T-helper 2 cell treated with Interferon-gamma antibody and Interleukin-4, amounts not matched to agents 5 μg/mL and 100 μg/mL, for 36 hours (primary cell): Measurements from ENCODE around the gene TAOK2.
A peak's percentile ranks its signal among the peaks of the same experiment; 100 is the strongest.
"Not testable (repeated sequence)": the region's sequence is repeated elsewhere in the genome, so short reads cannot be mapped to it uniquely, and the experiment has no call there.

Source experiments
- DNase-seq: peaks from one replicate; pipeline ENCODE4 v3.0.0; 2021; ENCODE audit warnings: low spot score
- H3K27ac Mint-ChIP-seq: one replicate; pipeline ENCODE4 v1.8.0; 2021; ENCODE audit warnings: mild to moderate bottlenecking, mixed read lengths
- H3K27me3 Mint-ChIP-seq: one replicate; pipeline ENCODE4 v1.8.0; 2021; ENCODE audit warnings: low read depth, mixed read lengths
- H3K36me3 Mint-ChIP-seq: one replicate; pipeline ENCODE4 v1.8.0; 2021; ENCODE audit warnings: low read depth, mixed read lengths
- H3K4me1 Mint-ChIP-seq: one replicate; pipeline ENCODE4 v1.8.0; 2021; ENCODE audit warnings: low read depth, mixed read lengths
- H3K4me3 Mint-ChIP-seq: one replicate; pipeline ENCODE4 v1.8.0; 2022; ENCODE audit warnings: mild to moderate bottlenecking, moderate library complexity, mixed read lengths
- H3K9me3 Mint-ChIP-seq: one replicate; pipeline ENCODE4 v1.8.0; 2021; ENCODE audit warnings: mixed read lengths

Gene TAOK2

GRCh38 chr16:29958756-29959155, 14.9 kb upstream of the TAOK2 start:
- peaks cover 5% of the 10 kb centered on the region for H3K27me3 Mint-ChIP-seq
- no peak overlapping the region for H3K27ac Mint-ChIP-seq
- no peaks in the 10 kb centered on the region for H3K9me3 Mint-ChIP-seq

GRCh38 chr16:29959293-29959692, 14.4 kb upstream of the TAOK2 start:
- peaks cover 5% of the 10 kb centered on the region for H3K27me3 Mint-ChIP-seq
- no peak overlapping the region for H3K27ac Mint-ChIP-seq
- H3K36me3 Mint-ChIP-seq: no peaks in the 10 kb centered on the region
- H3K4me1 Mint-ChIP-seq: peaks cover 16% of the 10 kb centered on the region
- DNase-seq: no peak
- H3K4me3 Mint-ChIP-seq: no peak overlapping the region
- H3K9me3 Mint-ChIP-seq: no peaks in the 10 kb centered on the region

More at GRCh38 chr16:29958756-29959155, 14.9 kb upstream of the TAOK2 start:
- no peak overlapping the region for H3K4me3 Mint-ChIP-seq
- H3K4me1 Mint-ChIP-seq: peaks cover 16% of the 10 kb centered on the region
- DNase-seq: no peak
- no peaks in the 10 kb centered on the region for H3K36me3 Mint-ChIP-seq

- H3K4me1 Mint-ChIP-seq: peaks cover 16% of the 10 kb centered on the region
- H3K36me3 Mint-ChIP-seq, H3K27ac Mint-ChIP-seq, H3K9me3 Mint-ChIP-seq, H3K27me3 Mint-ChIP-seq, DNase-seq, H3K4me3 Mint-ChIP-seq: not testable (repeated sequence)
Observed at GRCh38 chr16:29959821-29960220, 13.8 kb upstream of the TAOK2 start.

GRCh38 chr16:29961127-29961478, 12.6 kb upstream of the TAOK2 start:
- H3K36me3 Mint-ChIP-seq: peaks cover 6% of the 10 kb centered on the region
- no peaks in the 10 kb centered on the region for H3K9me3 Mint-ChIP-seq
- H3K27me3 Mint-ChIP-seq: no peaks in the 10 kb centered on the region
- H3K4me1 Mint-ChIP-seq: peaks cover 16% of the 10 kb centered on the region
- H3K27ac Mint-ChIP-seq: peak overlapping the region; percentile 81
- H3K4me3 Mint-ChIP-seq: peak overlapping the region; percentile 89
- no peak for DNase-seq

- peak within 1 kb of the TSS; percentile 90 for H3K4me3 Mint-ChIP-seq
- H3K9me3 Mint-ChIP-seq: no peaks in the 10 kb centered on the region
- H3K4me1 Mint-ChIP-seq: peaks cover 16% of the 10 kb centered on the region
- peaks cover 6% of the 10 kb centered on the region for H3K36me3 Mint-ChIP-seq
- peak; percentile 93 for DNase-seq
- no peaks in the 10 kb centered on the region for H3K27me3 Mint-ChIP-seq
- H3K27ac Mint-ChIP-seq: peak within 1 kb of the TSS; percentile 81
Observed at GRCh38 chr16:29961479-29962343, 12.0 kb upstream of the TAOK2 start, which contains the start of gene TMEM219. Gene TMEM219 (plus strand): TSS chr16:29962079. CDS start chr16:29963144, 1,065 bp downstream.

GRCh38 chr16:29962344-29962994, 11.2 kb upstream of the TAOK2 start:
- Mint-ChIP-seq H3K9me3 (no peaks in the 10 kb centered on the region), H3K4me1 (peaks cover 16% of the 10 kb centered on the region), H3K27me3 (no peaks in the 10 kb centered on the region), H3K4me3 (peak overlapping the region; percentile 90), H3K36me3 (peaks cover 6% of the 10 kb centered on the region), H3K27ac (peak overlapping the region; percentile 73)
- no peak for DNase-seq

GRCh38 chr16:29963021-29963743, 10.5 kb upstream of the TAOK2 start:
- peak overlapping the region; percentile 73 for H3K27ac Mint-ChIP-seq
- peaks cover 6% of the 10 kb centered on the region for H3K36me3 Mint-ChIP-seq
- DNase-seq: no peak
- peaks cover 16% of the 10 kb centered on the region for H3K4me1 Mint-ChIP-seq
- no peaks in the 10 kb centered on the region for H3K9me3 Mint-ChIP-seq
- no peaks in the 10 kb centered on the region for H3K27me3 Mint-ChIP-seq
- H3K4me3 Mint-ChIP-seq: peak overlapping the region; percentile 90

- Mint-ChIP-seq H3K27ac (no peak overlapping the region), H3K9me3 (peaks cover 6% of the 10 kb centered on the region)
Observed at GRCh38 chr16:29968205-29968604, 5.5 kb upstream of the TAOK2 start.

GRCh38 chr16:29971304-29971703, 2.4 kb upstream of the TAOK2 start:
- H3K9me3 Mint-ChIP-seq: peaks cover 9% of the 10 kb centered on the region
- H3K27ac Mint-ChIP-seq: no peak overlapping the region
- H3K4me1 Mint-ChIP-seq: peaks cover 24% of the 10 kb centered on the region
- no peaks in the 10 kb centered on the region for H3K27me3 Mint-ChIP-seq
- no peak for DNase-seq
- peaks cover 30% of the 10 kb centered on the region for H3K36me3 Mint-ChIP-seq
- H3K4me3 Mint-ChIP-seq: no peak overlapping the region

More at GRCh38 chr16:29968205-29968604, 5.5 kb upstream of the TAOK2 start:
- peaks cover 28% of the 10 kb centered on the region for H3K36me3 Mint-ChIP-seq
- peaks cover 7% of the 10 kb centered on the region for H3K4me1 Mint-ChIP-seq
- H3K4me3 Mint-ChIP-seq: no peak overlapping the region
- H3K27me3 Mint-ChIP-seq: no peaks in the 10 kb centered on the region
- DNase-seq: no peak

GRCh38 chr16:29972500-29972899, 1.2 kb upstream of the TAOK2 start:
- peak overlapping the region; percentile 81 for H3K27ac Mint-ChIP-seq
- H3K27me3 Mint-ChIP-seq: no peaks in the 10 kb centered on the region
- H3K9me3 Mint-ChIP-seq: peaks cover 9% of the 10 kb centered on the region
- H3K4me3 Mint-ChIP-seq: no peak overlapping the region
- H3K36me3 Mint-ChIP-seq: peaks cover 30% of the 10 kb centered on the region
- no peak for DNase-seq
- peaks cover 28% of the 10 kb centered on the region for H3K4me1 Mint-ChIP-seq

- DNase-seq: no peak
- H3K27ac Mint-ChIP-seq: peak overlapping the region; percentile 81
- peaks cover 28% of the 10 kb centered on the region for H3K4me1 Mint-ChIP-seq
- H3K36me3 Mint-ChIP-seq: peaks cover 30% of the 10 kb centered on the region
- peak overlapping the region; percentile 98 for H3K4me3 Mint-ChIP-seq
- H3K9me3 Mint-ChIP-seq: peaks cover 9% of the 10 kb centered on the region
- H3K27me3 Mint-ChIP-seq: no peaks in the 10 kb centered on the region
Observed at GRCh38 chr16:29972992-29973383, 680 bp upstream of the TAOK2 start.

- Mint-ChIP-seq H3K27me3 (no peaks in the 10 kb centered on the region), H3K9me3 (peaks cover 9% of the 10 kb centered on the region), H3K4me1 (peaks cover 28% of the 10 kb centered on the region), H3K36me3 (peaks cover 33% of the 10 kb centered on the region), H3K4me3 (peak overlapping the region; percentile 98), H3K27ac (peak overlapping the region; percentile 84)
- no peak for DNase-seq
Observed at GRCh38 chr16:29974291-29975133, 844 bp downstream of the TAOK2 start.

GRCh38 chr16:29975134-29975538, 1.5 kb downstream of the TAOK2 start:
- H3K36me3 Mint-ChIP-seq: peaks cover 34% of the 10 kb centered on the region
- H3K27ac Mint-ChIP-seq: peak overlapping the region; percentile 84
- peaks cover 9% of the 10 kb centered on the region for H3K9me3 Mint-ChIP-seq
- DNase-seq: no peak
- peaks cover 28% of the 10 kb centered on the region for H3K4me1 Mint-ChIP-seq
- no peaks in the 10 kb centered on the region for H3K27me3 Mint-ChIP-seq
- H3K4me3 Mint-ChIP-seq: peak overlapping the region; percentile 98
